Measurements from ENCODE around the gene GJB6. TPM values are rescaled to one million over a fixed set of nuclear protein-coding genes. Genes with fewer than 3 reads are reported as not detected.
"Not testable (repeated sequence)": the region's sequence is repeated elsewhere in the genome, so short reads cannot be mapped to it uniquely, and the experiment has no call there.

GJB6 gene
- not detected in 2 replicates for total RNA-seq (2014; rRNA removed; shearing (Covaris generic); ENCODE audit: low replicate concordance)

- DNase-seq (ENCODE audit: low read depth) = no peak
- in situ Hi-C loops (cut with HindIII; ENCODE audit: low pct_unique_long_range_greater_than_20kb, low sequenced_read_pairs) = no loop called here
These were observed at the start of gene GJB6 for GRCh38 chr13:20231839-20232555. GJB6 (minus strand) TSS chr13:20232319; CDS start chr13:20223480, 8,839 bp downstream.

- in situ Hi-C loops (cut with HindIII; ENCODE audit: low pct_unique_long_range_greater_than_20kb, low sequenced_read_pairs) = not testable (repeated sequence)
These were observed 44.8 kb upstream of the GJB6 start for GRCh38 chr13:20276901-20277300.

GRCh38 chr13:20274466-20274865, 42.3 kb upstream of the GJB6 start:
- no peak for DNase-seq (ENCODE audit: low read depth)
- in situ Hi-C loops (cut with HindIII; ENCODE audit: low pct_unique_long_range_greater_than_20kb, low sequenced_read_pairs) = no loop called here

More at GRCh38 chr13:20276901-20277300, 44.8 kb upstream of the GJB6 start:
- DNase-seq (ENCODE audit: low read depth) = not testable (repeated sequence)

GRCh38 chr13:20272588-20273171, 40.6 kb upstream of the GJB6 start:
- in situ Hi-C loops (cut with HindIII; ENCODE audit: low pct_unique_long_range_greater_than_20kb, low sequenced_read_pairs) = no loop called here
- DNase-seq (ENCODE audit: low read depth) = peak; percentile 6

- in situ Hi-C loops (cut with HindIII; ENCODE audit: low pct_unique_long_range_greater_than_20kb, low sequenced_read_pairs) = no loop called here
These were observed 40.0 kb upstream of the GJB6 start for GRCh38 chr13:20272104-20272503.

GRCh38 chr13:20271441-20271840, 39.3 kb upstream of the GJB6 start:
- in situ Hi-C loops (cut with HindIII; ENCODE audit: low pct_unique_long_range_greater_than_20kb, low sequenced_read_pairs) = no loop called here
- DNase-seq (ENCODE audit: low read depth) = no peak

More at GRCh38 chr13:20272104-20272503, 40.0 kb upstream of the GJB6 start:
- DNase-seq (ENCODE audit: low read depth) = no peak

- no peak for DNase-seq (ENCODE audit: low read depth)
- in situ Hi-C loops (cut with HindIII; ENCODE audit: low pct_unique_long_range_greater_than_20kb, low sequenced_read_pairs) = no loop called here
These were observed 38.2 kb upstream of the GJB6 start for GRCh38 chr13:20270163-20270865.

GRCh38 chr13:20264271-20265018, 32.3 kb upstream of the GJB6 start:
- no peak for DNase-seq (ENCODE audit: low read depth)
- in situ Hi-C loops (cut with HindIII; ENCODE audit: low pct_unique_long_range_greater_than_20kb, low sequenced_read_pairs) = no loop called here

- DNase-seq (ENCODE audit: low read depth) = no peak
- in situ Hi-C loops (cut with HindIII; ENCODE audit: low pct_unique_long_range_greater_than_20kb, low sequenced_read_pairs) = no loop called here
These were observed 31.4 kb upstream of the GJB6 start for GRCh38 chr13:20263393-20264044.

- in situ Hi-C loops (cut with HindIII; ENCODE audit: low pct_unique_long_range_greater_than_20kb, low sequenced_read_pairs) = loop anchor here (10.0 kb wide), 1 partner anchor 64 kb away; the partner anchor contains the start of gene GJB2
- no peak for DNase-seq (ENCODE audit: low read depth)
These were observed 26.8 kb upstream of the GJB6 start for GRCh38 chr13:20258963-20259288.

GRCh38 chr13:20258208-20258962, 26.3 kb upstream of the GJB6 start:
- DNase-seq (ENCODE audit: low read depth) = peak; percentile 10
- in situ Hi-C loops (cut with HindIII; ENCODE audit: low pct_unique_long_range_greater_than_20kb, low sequenced_read_pairs) = loop anchor here (10.0 kb wide), 1 partner anchor 64 kb away; the partner anchor contains the start of gene GJB2

- in situ Hi-C loops (cut with HindIII; ENCODE audit: low pct_unique_long_range_greater_than_20kb, low sequenced_read_pairs) = loop anchor here (10.0 kb wide), 1 partner anchor 59 kb away; the partner anchor contains the start of gene GJB2
- no peak for DNase-seq (ENCODE audit: low read depth)
These were observed 22.0 kb upstream of the GJB6 start for GRCh38 chr13:20254076-20254475.

- in situ Hi-C loops (cut with HindIII; ENCODE audit: low pct_unique_long_range_greater_than_20kb, low sequenced_read_pairs) = loop anchor here (10.0 kb wide), 1 partner anchor 55 kb away; the partner anchor contains the start of gene GJB2
- no peak for DNase-seq (ENCODE audit: low read depth)
These were observed 17.8 kb upstream of the GJB6 start for GRCh38 chr13:20249913-20250312.

- in situ Hi-C loops (cut with HindIII; ENCODE audit: low pct_unique_long_range_greater_than_20kb, low sequenced_read_pairs) = no loop called here
- DNase-seq (ENCODE audit: low read depth) = no peak
These were observed 15.8 kb upstream of the GJB6 start for GRCh38 chr13:20247963-20248362.

GRCh38 chr13:20247403-20247802, 15.3 kb upstream of the GJB6 start:
- DNase-seq (ENCODE audit: low read depth) = no peak
- in situ Hi-C loops (cut with HindIII; ENCODE audit: low pct_unique_long_range_greater_than_20kb, low sequenced_read_pairs) = no loop called here

GRCh38 chr13:20241593-20241992, 9.5 kb upstream of the GJB6 start:
- no peak for DNase-seq (ENCODE audit: low read depth)
- in situ Hi-C loops (cut with HindIII; ENCODE audit: low pct_unique_long_range_greater_than_20kb, low sequenced_read_pairs) = no loop called here

- in situ Hi-C loops (cut with HindIII; ENCODE audit: low pct_unique_long_range_greater_than_20kb, low sequenced_read_pairs) = no loop called here
- no peak for DNase-seq (ENCODE audit: low read depth)
These were observed 7.6 kb upstream of the GJB6 start for GRCh38 chr13:20239748-20240147.

All from Caki2 (cell line).